Hepatocyte (in vitro differentiated cells): ENCODE results near the gene COG7. TPM values are rescaled to one million over a fixed set of nuclear protein-coding genes. Genes with fewer than 3 reads are reported as not detected.

Experiments
- DNase-seq: peaks from one replicate; pipeline ENCODE4 v3.0.0-alpha.2; 2016; ENCODE audit warnings: low spot score
- H2AFZ ChIP-seq: fragments of 200-600 bp; sonication (generic); 2 replicates; pipeline ENCODE4 v1.6.0; 2016; ENCODE audit warnings: antibody characterized with exemption, mild to moderate bottlenecking
- H3K27ac ChIP-seq: fragments of 200-600 bp; sonication (generic); 2 replicates; pipeline ENCODE4 v1.5.1; 2016; ENCODE audit warnings: mild to moderate bottlenecking
- H3K27me3 ChIP-seq: fragments of 200-600 bp; sonication (generic); 2 replicates; pipeline ENCODE4 v1.6.1; 2016
- H3K36me3 ChIP-seq: fragments of 200-600 bp; sonication (generic); replicated peaks from 2 replicates; pipeline ENCODE4 v1.5.1; 2016; ENCODE audit warnings: low read depth; ENCODE audit not compliant: insufficient read depth
- H3K4me1 ChIP-seq: fragments of 200-600 bp; sonication (generic); 2 replicates; pipeline ENCODE4 v1.5.1; 2016; ENCODE audit warnings: mild to moderate bottlenecking, moderate library complexity; ENCODE audit not compliant: insufficient read depth
- H3K4me2 ChIP-seq: fragments of 200-600 bp; sonication (generic); 2 replicates; pipeline ENCODE4 v1.6.0; 2016
- H3K4me3 ChIP-seq: fragments of 200-600 bp; sonication (generic); 2 replicates; pipeline ENCODE4 v1.5.1; 2016; ENCODE audit warnings: mild to moderate bottlenecking
- H3K79me2 ChIP-seq: fragments of 200-600 bp; sonication (generic); 2 replicates; pipeline ENCODE4 v1.6.0; 2017; ENCODE audit warnings: mild to moderate bottlenecking
- H3K9me2 ChIP-seq: fragments of 200-600 bp; sonication (generic); replicated peaks from 2 replicates; pipeline ENCODE4 v1.6.0; 2017; ENCODE audit warnings: mild to moderate bottlenecking; ENCODE audit not compliant: insufficient read depth
- H3K9me3 ChIP-seq: fragments of 200-600 bp; sonication (generic); 2 replicates; pipeline ENCODE4 v1.5.1; 2016; ENCODE audit warnings: low read depth, mild to moderate bottlenecking
- H4K20me1 ChIP-seq: fragments of 200-600 bp; sonication (generic); 2 replicates; pipeline ENCODE4 v1.6.0; 2016; ENCODE audit warnings: mild to moderate bottlenecking; ENCODE audit not compliant: insufficient read depth, poor library complexity, severe bottlenecking
- EZH2 ChIP-seq: fragments of 200-600 bp; sonication (generic); IDR thresholded peaks from 2 replicates; pipeline ENCODE4 v1.6.1; 2016; ENCODE audit warnings: antibody characterized with exemption, mild to moderate bottlenecking, borderline replicate concordance
- EZH2phosphoT487 ChIP-seq: fragments of 200-600 bp; sonication (generic); IDR thresholded peaks from one replicate; pipeline ENCODE4 v1.6.1; 2018; ENCODE audit warnings: antibody characterized with exemption, mild to moderate bottlenecking, low read depth, moderate library complexity; ENCODE audit not compliant: unreplicated experiment, severe bottlenecking
- WGBS: methylation state at CpG from one replicate; pipeline ENCODE4 v1.1.6; 2016; ENCODE audit warnings: low lambda C conversion rate; ENCODE audit errors: missing lambda C conversion rate; 5-methylcytosine and 5-hydroxymethylcytosine counted together
- polyA plus RNA-seq: library from polyadenylated mRNA; unstranded; fragments of >200 nt; fragmentation: Nextera tagmentation; extraction: Ambion mirVana; gene quantifications from 2 replicates; pipeline ENCODE4 v1.2.1, GENCODE V29; 2016
- total RNA-seq: library from RNA; depleted of rRNA; stranded (reverse); fragments of >200 nt; gene quantifications from 2 replicates; pipeline ENCODE4 v1.2.3, GENCODE V29; 2014
- TF ChIP-seq, protein P1 (sequence below): fragments of 200-600 bp; sonication (generic); IDR thresholded peaks from 2 replicates; pipeline ENCODE4 v1.5.1; 2016; ENCODE audit warnings: antibody characterized with exemption, mild to moderate bottlenecking; ENCODE audit not compliant: poor library complexity

COG7 gene
- total and polyA plus RNA-seq, 2 experiments from 2014 or later = 13.5 to 15.4 TPM

DNA sequence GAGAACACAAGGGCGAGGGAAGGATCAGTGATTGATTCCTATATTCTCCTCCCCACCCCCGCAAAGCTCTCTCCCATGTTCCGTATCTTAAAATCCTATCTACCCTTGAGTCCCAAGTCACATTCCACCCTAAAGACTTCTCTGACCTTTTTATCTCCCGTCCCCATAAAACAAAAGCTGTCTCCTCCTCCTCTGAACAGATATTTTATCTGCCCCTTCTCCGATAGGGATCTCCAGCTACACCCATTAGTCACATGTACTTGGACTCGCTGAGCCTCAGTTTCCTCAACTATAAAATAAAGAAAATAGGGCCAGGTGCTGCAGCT lies 44.5 kb upstream of the COG7 start:
- Histone ChIP-seq H3K9me2 (no peaks in the 10 kb centered on the region), H3K4me1 (peaks cover 8% of the 10 kb centered on the region), H3K27ac (peak overlapping the region; percentile 93), H3K79me2 (peaks cover 72% of the 10 kb centered on the region), H3K36me3 (no peaks in the 10 kb centered on the region), H3K4me2 (peak overlapping the region; percentile 70), H2AFZ (peak overlapping the region; percentile 50), H3K4me3 (no peak overlapping the region), H3K9me3 (no peaks in the 10 kb centered on the region), H4K20me1 (peaks cover 10% of the 10 kb centered on the region), H3K27me3 (no peaks in the 10 kb centered on the region)
- no peak for DNase-seq
- TF ChIP-seq, protein P1, sequence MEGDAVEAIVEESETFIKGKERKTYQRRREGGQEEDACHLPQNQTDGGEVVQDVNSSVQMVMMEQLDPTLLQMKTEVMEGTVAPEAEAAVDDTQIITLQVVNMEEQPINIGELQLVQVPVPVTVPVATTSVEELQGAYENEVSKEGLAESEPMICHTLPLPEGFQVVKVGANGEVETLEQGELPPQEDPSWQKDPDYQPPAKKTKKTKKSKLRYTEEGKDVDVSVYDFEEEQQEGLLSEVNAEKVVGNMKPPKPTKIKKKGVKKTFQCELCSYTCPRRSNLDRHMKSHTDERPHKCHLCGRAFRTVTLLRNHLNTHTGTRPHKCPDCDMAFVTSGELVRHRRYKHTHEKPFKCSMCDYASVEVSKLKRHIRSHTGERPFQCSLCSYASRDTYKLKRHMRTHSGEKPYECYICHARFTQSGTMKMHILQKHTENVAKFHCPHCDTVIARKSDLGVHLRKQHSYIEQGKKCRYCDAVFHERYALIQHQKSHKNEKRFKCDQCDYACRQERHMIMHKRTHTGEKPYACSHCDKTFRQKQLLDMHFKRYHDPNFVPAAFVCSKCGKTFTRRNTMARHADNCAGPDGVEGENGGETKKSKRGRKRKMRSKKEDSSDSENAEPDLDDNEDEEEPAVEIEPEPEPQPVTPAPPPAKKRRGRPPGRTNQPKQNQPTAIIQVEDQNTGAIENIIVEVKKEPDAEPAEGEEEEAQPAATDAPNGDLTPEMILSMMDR = no peak
- TF ChIP-seq EZH2 = no peak
- TF ChIP-seq EZH2phosphoT487 = no peak
- 39% methylated on average over 6 of the region's 6 CpGs for WGBS

DNA sequence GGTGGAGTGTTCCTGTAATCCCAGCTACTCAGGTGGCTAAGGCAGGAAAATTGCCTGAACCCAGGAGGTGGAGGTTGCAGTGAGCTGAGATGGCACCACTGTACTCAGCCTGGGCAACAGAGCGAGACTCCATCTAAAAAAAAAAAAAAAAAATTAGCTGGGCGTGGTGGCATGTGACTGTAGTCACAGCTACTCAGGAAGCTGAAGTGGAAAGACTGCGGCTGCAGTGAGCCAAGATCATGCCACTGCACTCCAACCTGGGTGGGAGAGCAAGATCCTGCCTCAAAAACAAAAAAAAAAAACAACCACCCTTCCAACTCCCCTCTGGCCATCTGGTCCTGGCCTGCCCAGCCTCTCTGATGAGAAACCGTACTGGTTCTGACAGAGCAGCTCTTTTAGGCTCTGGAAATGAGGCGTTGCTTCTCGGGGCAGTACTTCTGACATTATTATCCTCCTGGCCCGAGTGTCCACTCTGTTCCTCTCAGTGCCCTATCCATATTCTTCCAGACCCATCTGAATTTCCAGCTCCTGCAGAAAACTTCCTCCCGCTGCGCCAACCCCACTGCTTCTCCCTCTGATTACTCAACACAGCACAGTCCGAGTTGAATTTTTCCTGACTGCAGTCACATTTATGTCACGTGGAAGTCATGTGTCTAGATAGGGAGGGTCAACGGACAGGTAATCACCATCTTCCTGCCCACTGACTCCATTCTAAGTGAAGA lies 44.0 kb upstream of the COG7 start:
- peaks cover 9% of the 10 kb centered on the region for H4K20me1 ChIP-seq
- peaks cover 8% of the 10 kb centered on the region for H3K4me1 ChIP-seq
- no peak overlapping the region for H3K4me3 ChIP-seq
- 49% methylated on average over 12 of the region's 12 CpGs for WGBS
- peaks cover 67% of the 10 kb centered on the region for H3K79me2 ChIP-seq
- no peaks in the 10 kb centered on the region for H3K36me3 ChIP-seq
- no peaks in the 10 kb centered on the region for H3K9me2 ChIP-seq
- no peak overlapping the region for H2AFZ ChIP-seq
- H3K4me2 ChIP-seq = peak overlapping the region; percentile 70
- peak overlapping the region; percentile 93 for H3K27ac ChIP-seq
- DNase-seq = peak; percentile 86
- no peaks in the 10 kb centered on the region for H3K9me3 ChIP-seq
- H3K27me3 ChIP-seq = no peaks in the 10 kb centered on the region
- TF ChIP-seq, protein P1 = no peak
- TF ChIP-seq EZH2 (no peak), EZH2phosphoT487 (no peak)

DNA sequence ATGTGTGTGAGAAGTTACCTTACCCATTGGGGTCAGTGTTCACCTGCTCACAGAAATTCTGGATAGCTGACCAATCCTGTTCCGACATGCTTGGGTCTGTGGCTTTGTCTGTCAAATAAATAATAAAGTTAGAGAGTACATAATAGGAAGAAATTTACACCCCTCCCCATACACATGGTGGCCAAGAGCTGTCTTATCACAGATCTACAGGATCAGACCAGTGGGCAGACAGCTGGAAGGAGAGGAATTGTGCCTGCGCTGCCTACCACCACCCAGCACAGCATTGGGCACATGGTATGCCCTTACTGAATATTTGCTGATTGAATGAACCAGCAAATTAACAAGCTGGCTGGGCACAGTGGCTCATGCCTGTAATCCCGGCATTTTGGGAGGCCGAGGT lies 42.7 kb upstream of the COG7 start:
- peaks cover 54% of the 10 kb centered on the region for H3K79me2 ChIP-seq
- no peak overlapping the region for H3K4me2 ChIP-seq
- WGBS = 97% methylated on average over 4 of the region's 4 CpGs
- peaks cover 3% of the 10 kb centered on the region for H4K20me1 ChIP-seq
- H3K36me3 ChIP-seq = no peaks in the 10 kb centered on the region
- H3K27me3 ChIP-seq = no peaks in the 10 kb centered on the region
- H2AFZ ChIP-seq = no peak overlapping the region
- H3K27ac ChIP-seq = peak overlapping the region; percentile 23
- H3K9me3 ChIP-seq = no peaks in the 10 kb centered on the region
- peaks cover 8% of the 10 kb centered on the region for H3K4me1 ChIP-seq
- H3K4me3 ChIP-seq = no peak overlapping the region
- no peaks in the 10 kb centered on the region for H3K9me2 ChIP-seq
- TF ChIP-seq EZH2phosphoT487 = no peak
- no peak for TF ChIP-seq EZH2
- TF ChIP-seq, protein P1 = no peak
- no peak for DNase-seq
